SHP77 treated with DMSO at 0.1 percent for 48 hours (cell line): ENCODE data around the gene ZNF383.
"Not testable (repeated sequence)": the region's sequence is repeated elsewhere in the genome, so short reads cannot be mapped to it uniquely, and the experiment has no call there.

Experiments used
- DNase-seq: peaks from one replicate; lab custom pipeline; 2025; lab: John Stamatoyannopoulos, UW

ZNF383 gene

GRCh38 chr19:37217775-37218591 lies at the start of gene ZNF383:
TSS of gene ZNF383 (plus strand) at chr19:37218214. CDS start at chr19:37230454, 12,240 bp downstream.
- peak; percentile 88 for DNase-seq

- DNase-seq, result no peak
These were observed 45.3 kb upstream of the ZNF383 start, which contains the start of gene ZNF585A for GRCh38 chr19:37172368-37173366. TSS of gene ZNF585A (minus strand) at chr19:37172695. CDS start at chr19:37169910, 2,785 bp downstream.

- DNase-seq, result not testable (repeated sequence)
These were observed 31.9 kb upstream of the ZNF383 start for GRCh38 chr19:37186071-37186470.

GRCh38 chr19:37195248-37195647 lies 22.8 kb upstream of the ZNF383 start:
- DNase-seq, result not testable (repeated sequence)

- DNase-seq, result not testable (repeated sequence)
These were observed 20.9 kb upstream of the ZNF383 start for GRCh38 chr19:37197115-37197514.

- no peak for DNase-seq
These were observed 20.2 kb upstream of the ZNF383 start for GRCh38 chr19:37197768-37198167.

- DNase-seq, result no peak
These were observed 587 bp upstream of the ZNF383 start for GRCh38 chr19:37217480-37217774.

- DNase-seq, result no peak
These were observed 550 bp downstream of the ZNF383 start for GRCh38 chr19:37218592-37218935.

GRCh38 chr19:37220383-37220782 lies 2.4 kb downstream of the ZNF383 start:
- no peak for DNase-seq

GRCh38 chr19:37221136-37221535 lies 3.1 kb downstream of the ZNF383 start:
- DNase-seq, result no peak

- DNase-seq, result no peak
These were observed 8.2 kb downstream of the ZNF383 start for GRCh38 chr19:37226248-37226647.

GRCh38 chr19:37227996-37228395 lies 10.0 kb downstream of the ZNF383 start:
- no peak for DNase-seq

- DNase-seq, result no peak
These were observed 25.2 kb downstream of the ZNF383 start for GRCh38 chr19:37243206-37243632.

- DNase-seq, result peak; percentile 91
These were observed 33.6 kb downstream of the ZNF383 start for GRCh38 chr19:37251308-37252229.

- not testable (repeated sequence) for DNase-seq
These were observed 45.0 kb downstream of the ZNF383 start for GRCh38 chr19:37263028-37263427.

- DNase-seq, result not testable (repeated sequence)
These were observed 49.0 kb downstream of the ZNF383 start for GRCh38 chr19:37267005-37267404.

- not testable (repeated sequence) for DNase-seq
These were observed 49.7 kb downstream of the ZNF383 start for GRCh38 chr19:37267755-37268154.

- DNase-seq, result not testable (repeated sequence)
These were observed 62.6 kb downstream of the ZNF383 start for GRCh38 chr19:37280656-37281055.

- not testable (repeated sequence) for DNase-seq
These were observed 66.0 kb downstream of the ZNF383 start for GRCh38 chr19:37284020-37284419.

GRCh38 chr19:37289229-37289628 lies 71.2 kb downstream of the ZNF383 start:
- DNase-seq, result not testable (repeated sequence)
